Measurements from ENCODE around the gene ANKMY1.

Gene ANKMY1

DNA sequence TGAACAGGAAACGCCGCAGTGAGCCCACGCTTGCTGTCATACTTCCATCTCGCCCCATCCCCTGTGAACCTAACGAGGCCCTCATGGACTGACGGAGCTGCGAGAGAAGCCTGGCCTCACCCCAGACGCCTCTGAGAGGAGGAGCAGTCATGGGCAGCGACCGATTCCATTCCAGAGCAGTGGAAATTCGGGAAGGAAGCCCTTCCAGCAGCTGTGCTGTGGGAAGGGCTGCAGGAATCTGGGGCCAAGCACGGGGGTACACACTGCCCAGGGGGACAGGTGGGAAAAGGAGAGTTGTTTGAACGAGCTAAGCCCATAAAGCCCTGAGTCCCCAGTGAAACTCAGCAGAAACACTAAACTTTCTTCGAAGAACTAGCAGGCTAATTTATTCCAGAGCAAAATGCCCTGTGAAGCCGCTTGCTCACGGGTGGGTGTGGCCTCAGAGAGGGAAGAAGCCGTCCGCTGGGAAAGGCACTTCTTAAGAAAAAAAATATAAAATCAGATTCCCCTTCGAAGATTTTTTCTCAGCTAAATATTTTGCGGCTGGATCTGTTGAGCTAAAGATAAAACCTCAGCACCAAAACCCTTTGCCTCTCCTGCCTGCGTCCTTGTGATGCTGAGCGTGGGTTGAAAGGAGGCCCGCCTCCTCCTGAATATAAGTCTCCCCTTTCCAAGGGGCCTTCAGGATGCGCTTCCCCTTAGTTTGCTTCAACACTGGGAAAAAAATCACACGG is 38.2 kb downstream of the ANKMY1 start:
- no peak for DNase-seq

DNA sequence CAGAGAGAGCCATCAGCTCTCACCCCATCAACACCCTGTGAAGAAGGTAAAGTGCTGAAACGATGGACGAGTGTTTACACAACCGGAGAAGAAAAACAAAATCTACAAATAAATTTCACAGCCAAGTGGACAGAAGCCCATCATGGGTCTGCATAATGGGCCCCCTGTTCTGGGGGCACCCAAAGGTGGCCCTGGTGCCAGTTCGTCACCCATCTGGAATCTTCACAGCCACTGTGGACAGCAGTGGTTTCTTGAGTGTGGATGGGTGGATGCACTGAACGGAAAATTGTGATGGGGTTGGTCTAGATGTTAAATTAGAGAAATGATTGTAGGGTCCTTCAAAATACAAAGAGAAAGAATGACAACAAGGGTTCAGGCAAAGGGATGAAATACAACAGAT is 38.8 kb downstream of the ANKMY1 start:
- DNase-seq, result no peak

DNA sequence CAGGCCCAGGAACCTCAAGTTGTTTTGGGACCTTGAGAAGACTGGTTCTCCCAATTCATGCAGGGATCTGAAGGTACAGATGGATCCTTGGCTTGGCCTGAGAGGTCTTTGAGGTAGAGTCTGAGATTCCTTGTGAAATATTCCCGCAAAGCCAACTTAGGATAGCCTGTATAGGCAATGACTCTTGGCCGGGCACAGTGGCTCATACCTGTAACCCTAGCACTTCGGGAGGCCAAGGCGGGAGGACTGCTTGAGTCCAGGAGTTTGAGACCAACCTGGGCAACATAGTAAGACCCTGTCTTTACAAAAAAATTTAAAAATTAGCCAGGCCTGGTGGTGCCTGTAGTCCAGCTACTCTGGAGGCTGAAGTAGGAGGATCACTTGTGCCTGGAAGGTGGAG is 40.4 kb downstream of the ANKMY1 start:
- no peak for DNase-seq

DNA sequence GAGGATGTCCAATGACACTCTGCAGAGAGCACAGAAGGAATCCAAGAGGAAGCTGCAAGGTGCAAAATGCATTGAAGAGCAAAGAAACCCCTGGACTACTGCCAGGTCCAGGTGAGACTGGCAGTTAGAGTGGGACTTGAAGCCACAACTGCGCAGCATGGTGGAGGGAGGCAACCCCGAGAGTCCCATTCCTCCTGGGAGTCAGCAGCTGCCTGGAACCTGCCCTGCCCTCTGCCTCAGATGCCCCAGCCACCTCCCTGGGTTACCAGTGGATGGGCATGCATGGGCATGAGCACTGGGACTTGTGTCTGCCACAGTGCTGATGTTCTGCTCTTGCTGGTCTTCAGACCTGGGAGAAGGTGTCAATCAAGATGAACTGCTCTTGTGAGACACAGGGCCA is 43.2 kb downstream of the ANKMY1 start:
- DNase-seq, result no peak

DNA sequence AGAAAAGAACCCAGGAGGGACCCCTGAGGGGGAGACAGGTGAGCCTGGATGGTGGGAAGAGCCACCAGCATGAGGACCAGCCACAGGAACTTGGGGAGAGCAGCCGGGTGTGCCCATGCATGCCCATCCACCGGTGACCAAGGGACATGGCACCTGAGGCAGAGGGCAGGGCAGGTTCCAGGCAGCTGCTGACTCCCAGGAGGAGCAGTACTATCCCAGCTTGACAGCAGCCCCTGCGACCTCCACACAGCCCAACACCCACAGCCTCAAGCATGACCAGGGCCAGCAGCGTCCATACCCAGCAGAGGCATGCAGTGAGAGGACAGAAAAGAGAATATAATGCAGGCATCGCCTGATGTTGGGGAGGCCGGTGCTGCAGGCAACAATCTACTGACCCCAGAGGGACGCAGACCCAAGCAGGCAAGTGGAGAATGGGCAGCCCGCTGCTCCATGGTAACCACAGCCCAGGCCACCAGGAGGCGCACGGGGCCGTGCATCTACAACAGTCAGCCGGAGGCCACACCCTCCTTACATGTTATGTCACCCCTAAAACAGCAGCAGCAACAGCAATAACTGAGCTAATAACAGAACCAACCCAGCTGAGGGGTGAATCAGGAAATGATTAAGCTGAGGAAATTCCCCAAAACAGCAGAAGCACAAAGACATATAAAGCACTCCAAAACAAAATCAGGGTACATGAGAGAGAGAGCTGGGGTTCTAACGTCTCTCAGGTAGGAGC is 44.1 kb downstream of the ANKMY1 start:
- no peak for DNase-seq

DNA sequence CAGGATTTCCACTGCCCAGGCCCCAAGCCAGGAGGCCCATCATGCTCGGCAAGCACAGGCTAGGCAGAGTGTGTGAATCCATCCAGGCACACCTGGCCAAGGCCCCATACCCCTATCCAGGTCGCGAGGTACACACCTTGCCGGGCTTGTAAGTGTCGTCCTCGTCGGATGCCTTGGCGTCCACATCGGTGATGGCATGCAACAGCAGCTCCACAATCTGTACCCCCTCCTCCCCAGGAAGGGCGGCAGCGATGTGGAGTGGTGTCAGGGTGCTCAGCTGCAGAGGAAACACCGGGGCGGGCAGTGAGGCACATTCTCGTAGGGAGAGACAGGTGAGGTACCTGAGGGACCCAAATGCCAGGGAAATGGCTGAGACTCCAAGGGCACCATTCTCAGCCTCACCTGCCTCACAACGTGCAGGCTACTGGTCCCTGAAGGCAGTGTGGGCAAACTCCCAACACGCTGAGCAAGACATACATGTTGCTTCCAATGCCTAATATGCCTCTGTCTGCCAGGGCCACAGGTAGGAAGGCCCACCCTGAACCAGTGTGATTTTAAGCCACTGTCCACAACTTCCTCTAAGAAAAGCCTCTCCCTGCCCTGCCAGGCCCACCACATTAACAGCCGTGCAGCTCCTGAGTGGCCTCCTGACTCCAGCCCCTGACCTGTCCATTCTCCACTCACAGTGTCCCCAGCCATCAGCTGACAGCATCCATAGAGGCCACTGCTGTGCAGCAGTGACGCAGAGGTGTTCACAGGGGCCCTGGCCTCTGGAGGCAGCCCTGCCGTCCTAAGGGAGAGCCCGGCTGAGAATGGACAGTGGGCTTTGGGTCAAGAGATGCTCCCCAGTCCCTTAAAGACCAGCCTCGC is 44.9 kb downstream of the ANKMY1 start:
- DNase-seq, result no peak

DNA sequence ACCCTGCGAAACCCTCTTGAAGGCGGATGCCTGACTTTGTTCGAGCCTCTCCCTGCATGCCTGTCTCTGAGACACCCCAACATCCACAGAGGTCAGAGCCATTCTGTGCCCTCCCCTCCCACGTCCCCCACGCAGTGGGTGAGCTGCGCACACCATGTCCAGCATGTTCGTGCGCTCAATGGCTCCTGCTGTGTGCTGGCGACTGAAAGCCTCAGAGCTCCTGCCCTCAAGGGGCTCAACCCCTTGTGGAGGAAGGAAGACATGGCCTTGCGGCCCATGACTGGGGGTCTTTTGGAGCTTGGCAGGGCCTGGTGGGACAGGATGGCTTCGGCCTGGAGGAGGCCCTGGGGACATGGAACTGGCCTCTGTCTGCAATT is 45.7 kb downstream of the ANKMY1 start:
- no peak for DNase-seq

DNA sequence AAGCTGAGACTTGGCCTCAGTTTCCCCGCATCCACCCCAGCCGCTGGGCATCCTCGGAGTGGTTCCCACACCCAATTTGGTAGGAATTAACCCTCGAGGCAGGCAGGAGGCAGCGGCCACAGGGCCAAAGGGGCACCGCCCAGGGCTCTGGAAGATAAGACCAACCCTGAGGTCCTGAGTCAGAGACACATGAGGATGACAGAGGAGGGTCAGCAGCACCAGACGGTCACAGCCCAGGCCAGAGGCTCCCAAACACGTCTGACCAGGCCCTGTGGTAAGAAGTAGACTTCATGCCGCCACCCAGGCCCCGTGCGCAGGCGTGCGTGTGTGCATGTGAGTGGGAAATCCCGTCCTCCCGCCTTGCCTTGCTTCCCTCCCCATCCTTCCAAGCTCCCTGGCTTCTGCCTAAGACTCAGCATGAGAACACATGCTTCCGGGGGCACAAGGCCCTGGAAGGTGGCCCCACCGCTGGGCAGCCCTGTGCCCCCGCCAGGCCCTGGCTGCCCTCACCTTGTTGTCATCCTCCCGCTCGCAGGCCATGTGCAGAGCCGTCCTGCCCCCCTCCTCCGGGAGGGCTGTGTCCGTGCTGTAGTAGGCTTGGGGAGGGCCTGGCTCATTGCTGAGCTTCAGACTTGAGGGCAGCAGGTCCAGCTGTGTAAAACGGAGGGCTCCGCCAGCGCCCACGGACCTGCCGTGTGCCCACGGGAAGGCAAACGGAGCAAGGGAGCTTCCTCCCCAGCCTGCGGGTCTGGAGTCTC is 46.3 kb downstream of the ANKMY1 start:
- no peak for DNase-seq

DNA sequence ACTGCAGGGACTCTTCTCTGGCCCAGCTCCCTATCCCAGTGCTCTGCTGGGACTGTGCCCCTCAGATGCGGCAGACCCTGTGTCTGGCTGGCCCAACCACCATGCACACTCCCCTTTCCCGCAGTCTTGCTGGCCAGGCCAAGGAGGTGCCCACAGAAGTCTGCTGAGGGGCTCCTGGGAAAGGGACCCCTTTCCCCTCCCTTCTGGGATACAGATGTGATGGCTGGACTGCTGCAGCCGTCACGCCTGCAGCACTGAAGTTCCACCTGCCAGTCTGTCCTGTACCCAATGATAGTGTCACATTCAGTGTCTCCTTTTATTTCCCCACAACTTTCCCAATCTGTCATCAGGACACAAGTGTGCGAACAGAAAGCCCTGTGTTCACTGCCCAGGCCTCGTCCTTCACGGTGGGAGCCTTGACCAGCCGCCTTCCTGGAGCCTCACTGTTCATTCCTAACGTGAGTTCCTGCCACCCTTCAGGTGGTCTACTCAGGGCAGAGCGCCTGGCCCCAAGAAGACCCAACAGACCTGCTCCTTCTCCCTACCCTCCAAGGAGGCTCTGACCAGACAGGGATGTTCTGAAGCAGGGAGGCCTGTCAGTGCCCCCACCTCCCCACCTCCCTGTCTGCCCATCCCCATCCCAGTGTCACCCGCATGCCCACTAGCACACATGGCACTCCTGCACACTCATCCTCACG is 47.1 kb downstream of the ANKMY1 start:
- DNase-seq, result no peak

DNA sequence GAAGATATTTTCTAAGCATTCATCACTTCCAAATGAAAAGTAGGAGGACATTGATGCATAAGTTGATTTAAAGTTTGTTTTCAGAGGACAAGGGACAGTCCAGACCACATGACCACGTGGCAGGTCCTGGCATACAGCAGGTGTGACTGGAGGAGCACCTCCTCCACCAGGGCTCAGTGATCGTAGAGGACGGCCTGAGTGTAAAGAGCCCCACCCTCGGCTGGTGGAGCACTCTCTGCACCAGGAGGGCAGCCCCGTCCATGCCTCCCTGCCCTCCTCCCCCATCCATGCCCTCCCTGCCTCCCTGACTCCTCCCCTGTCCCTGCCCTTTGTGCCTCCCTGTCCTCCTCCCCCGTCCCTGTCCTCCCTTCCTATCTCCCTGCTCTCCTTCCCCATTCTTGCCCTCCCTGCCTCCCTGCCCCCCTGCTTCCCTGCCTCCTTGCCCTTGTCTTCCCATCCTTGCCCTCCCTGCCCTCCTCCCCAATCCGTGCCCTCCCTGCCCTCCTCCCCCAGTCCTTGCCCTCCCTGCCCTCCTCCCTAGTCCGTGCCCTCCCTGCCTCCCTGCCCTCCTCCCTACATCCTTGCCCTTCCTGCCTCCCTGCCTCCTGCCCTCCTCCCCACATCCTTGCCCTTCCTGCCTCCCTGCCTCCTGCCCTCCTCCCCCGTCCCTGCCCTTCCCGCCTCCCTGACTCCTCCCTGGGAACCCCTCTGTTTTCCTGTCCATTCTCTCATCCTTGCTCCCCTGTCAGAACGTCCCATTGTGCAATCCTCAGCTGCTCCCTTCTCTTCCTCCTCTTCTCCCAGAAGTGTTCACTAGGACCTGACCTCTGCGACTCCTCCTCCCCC is 47.9 kb downstream of the ANKMY1 start:
- DNase-seq, result no peak

DNA sequence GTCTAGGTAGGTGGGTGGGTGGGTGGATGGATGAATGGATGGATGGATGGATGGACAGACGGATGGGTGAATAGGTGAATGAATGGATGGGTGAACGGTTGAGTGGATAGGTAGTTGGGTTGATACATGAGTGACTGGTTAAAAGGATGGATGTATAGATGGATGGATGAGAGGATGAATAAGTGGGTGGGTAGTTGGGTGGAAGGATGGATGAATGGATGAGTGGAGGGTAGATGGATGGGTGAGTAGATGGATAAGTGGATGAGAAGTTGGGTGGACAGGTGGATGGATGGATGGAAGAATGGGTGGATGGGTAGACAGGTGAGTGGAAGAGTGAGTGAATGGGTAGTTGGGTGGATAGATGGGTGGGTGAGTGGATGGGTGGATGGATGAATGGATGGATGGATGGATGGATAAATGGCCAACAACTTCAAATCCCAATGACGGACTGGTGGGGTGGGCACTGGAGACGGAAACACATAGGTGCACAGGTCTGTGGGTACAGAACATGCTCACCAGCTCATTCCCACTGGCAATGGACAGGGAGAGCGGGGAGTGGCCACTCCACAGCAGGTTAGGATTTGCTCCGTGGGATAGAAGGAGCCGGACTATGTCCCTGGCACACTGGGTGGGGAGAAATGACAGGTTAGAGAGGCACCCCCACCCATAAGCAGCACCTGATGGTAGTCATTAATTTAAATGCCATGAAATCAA is 48.8 kb downstream of the ANKMY1 start:
- no peak for DNase-seq

DNA sequence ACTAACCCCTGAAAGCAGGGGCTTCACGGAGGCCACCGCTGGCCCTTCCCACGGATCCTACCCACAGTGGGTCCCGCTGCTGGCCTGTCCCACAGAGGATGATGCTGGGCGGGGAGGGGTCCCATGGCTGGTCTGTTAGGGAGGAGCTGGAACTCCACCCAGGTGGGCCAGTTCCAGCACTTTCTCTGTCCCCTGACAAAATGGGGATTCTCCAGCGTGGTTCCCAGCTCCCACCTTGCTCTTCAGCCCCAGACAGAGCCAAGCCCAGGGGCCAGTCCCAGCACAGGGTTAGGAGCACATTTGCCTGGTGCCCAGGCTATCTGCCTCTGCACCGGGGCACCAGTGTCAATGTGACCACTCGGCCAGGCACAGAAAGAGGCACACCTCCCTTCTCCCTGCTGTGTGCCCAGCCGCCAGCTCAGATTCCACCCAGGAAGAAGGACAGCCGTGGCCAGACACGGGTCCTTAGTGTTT is 50.0 kb downstream of the ANKMY1 start:
- no peak for DNase-seq

DNA sequence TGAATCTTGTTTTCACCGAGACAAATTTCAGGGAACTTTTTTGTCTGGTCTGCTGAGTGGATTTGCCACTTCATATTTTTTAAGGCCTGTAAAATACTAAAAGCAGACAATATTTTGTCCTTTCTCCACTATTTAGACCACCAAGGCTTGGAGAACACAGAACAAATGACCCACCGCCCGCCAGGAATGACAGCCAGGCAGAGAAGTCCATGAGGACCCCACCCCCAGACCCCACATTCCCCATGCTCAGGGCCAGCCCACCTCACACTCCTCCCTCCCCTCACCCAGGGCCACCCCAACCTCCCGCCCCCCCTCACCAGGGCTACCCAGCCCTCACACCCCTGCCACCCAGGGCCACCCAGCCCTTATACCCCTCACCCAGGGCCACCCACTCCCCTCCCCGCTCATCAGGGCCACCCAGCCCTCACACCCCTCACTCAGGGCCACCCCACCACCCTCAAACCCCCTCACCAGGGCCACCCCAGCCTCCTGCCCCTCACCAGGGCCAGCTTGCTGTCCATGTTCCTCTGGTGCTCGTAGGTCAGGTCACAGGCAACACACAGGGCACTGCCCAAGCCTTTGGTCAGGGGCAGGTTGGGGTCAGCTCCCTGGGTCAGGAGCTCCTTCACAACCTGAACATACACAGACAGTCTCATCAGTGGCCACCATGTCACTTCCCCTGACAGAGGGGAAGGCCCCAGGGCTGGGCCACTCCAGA is 50.6 kb downstream of the ANKMY1 start:
- no peak for DNase-seq

DNA sequence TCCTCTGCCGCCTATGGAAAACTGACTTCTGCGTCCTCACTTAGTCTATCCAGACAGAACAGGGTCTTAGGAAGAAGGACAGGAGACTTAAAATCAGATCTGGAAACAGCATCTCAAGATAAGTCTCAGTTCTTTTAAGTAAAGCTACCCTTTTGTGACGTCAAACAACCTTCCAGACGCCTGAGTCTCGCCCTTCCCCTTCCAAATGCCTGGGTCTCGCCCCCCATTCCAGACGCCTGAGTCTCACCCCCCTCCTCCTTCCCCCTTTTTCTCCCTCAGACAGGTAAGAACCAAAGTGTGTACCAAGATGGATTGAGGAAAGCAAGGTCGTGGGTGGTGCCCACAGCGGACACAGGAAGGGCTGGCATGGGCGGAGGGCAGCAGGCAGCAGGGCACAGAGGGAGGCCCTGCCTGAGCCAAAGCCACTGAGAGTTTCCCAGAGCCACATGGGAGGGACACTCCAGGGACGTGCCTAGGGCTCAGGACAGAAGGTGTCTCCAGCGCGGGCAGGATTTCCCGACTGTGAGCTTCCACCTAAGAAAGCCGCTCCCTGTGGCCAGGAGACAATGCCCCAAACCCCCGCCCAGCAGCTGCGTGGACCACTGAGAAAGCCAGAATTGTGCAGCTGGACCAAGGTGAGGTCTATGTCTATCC is 51.3 kb downstream of the ANKMY1 start:
- no peak for DNase-seq

DNA sequence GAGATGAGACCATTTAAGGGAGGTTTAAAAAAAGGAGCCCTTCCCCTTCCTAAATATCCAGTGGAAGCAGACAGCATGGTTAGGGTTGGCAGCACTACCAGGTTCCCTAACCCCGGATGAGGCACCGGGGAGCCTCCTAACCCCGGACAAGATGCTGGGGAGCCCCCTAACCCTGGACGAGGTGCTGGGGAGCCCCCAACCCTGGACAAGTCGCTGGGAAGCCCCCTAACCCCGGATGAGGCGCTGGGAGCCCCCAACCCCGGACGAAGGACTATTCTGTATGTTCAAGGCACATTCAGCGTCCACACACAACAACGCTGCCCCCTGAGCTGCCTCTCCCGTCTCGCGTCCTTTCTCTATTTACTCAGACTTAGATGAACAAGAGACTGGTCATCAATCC is 51.9 kb downstream of the ANKMY1 start:
- DNase-seq, result no peak

DNA sequence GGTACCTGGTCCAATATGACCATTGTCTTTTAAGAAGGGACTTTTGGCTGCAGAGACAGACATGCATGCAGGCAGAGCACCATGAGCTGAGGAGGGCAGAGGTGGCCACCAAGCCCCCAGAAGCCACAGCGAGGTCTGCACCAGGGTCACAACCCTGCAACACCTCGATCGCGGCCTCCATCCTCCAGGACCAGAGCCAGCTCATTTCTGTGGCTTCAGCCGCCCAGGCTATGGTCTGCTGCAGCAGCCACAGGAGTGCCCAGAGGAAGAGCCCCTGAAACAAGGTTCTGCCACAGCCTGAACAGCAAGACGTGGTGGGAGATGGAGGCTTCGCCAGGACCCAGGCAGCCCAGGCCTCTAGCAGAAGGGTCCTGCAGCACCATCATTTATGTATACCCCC is 53.9 kb downstream of the ANKMY1 start:
- no peak for DNase-seq

DNA sequence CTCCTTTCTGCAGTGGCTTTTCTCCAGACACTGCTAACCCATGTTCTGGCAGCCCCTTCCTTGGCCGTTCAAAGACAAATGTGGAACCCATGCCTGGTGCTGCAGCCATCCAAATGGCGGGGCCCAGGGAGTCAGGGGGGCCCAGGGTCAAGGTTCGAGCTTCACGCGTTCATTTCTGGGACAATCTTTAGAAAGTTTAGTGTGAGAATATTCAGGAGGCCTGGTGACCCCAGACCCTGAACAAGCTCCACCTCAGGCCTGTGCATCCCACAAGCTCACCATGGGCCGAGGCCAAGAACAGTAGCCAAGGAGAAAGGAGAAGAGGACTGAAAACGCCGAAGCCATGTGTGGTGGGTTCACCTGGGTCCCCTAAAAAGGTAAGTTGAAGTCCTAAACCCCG is 54.4 kb downstream of the ANKMY1 start:
- no peak for DNase-seq

DNA sequence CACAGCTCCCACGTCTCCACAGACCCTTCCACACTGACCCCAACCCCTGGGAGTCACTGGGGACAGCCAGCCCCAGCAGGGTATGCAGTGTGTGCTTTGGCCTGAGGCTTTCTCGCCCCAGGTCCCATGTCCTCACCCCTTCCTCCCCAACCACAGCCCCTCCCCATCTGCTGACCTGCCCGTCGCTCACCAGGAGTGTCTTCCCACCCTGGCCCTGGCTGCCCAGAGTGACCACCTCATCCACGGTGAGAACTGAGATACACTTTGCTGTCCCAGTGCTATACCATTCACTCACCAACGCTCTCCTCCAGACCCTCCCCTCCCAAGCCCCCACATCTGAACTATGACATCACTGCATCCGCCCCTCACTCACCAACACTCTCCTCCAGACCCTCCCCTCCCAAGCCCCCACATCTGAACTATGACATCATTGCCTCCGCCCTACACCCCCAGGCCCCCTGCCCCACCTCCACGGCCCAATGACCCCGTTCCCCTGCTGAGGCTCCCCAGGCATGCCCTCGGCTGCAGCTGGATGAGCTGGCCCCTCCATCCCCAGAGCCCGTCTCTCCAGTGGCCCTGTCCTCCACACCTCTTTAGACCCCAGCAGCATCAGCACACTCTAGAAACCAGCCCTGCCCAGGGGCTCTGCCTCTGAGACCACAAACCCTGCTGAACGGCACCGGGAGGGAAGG is 55.2 kb downstream of the ANKMY1 start:
- DNase-seq, result no peak

DNA sequence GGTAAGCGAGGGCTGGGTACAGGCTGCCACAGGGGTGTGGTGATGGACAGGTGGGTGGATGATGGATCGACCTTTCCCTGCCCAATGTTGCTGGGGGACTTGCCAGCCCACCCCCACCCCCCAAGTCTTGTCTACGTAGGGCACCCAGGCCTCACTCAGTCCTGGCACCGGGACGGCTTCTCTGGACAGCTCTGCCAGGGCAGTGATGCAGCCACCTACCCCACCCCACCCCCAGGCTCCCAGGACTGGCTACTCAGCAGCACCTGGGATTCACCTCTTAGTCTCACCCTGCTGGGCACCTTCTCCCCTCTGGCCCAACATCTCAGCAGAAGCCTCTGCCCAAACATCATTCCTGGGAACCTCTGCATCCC is 55.7 kb downstream of the ANKMY1 start:
- DNase-seq, result no peak

Measured in DMS 273 treated with DMSO at 0.1 percent for 48 hours (cell line).